Psoas muscle (tissue), 8 donors: ENCODE results near the gene ITGB4. TPM values are rescaled to one million over a fixed set of nuclear protein-coding genes. Genes with fewer than 3 reads are reported as not detected.
A peak's percentile ranks its signal among the peaks of the same experiment; 100 is the strongest.

Experiments
- ATAC-seq, 4 donors: fragments of 200-7000 bp; cut with Tn5 transposase; one replicate each; pipeline ENCODE4 v1.9.1; 2020; ENCODE audit warnings: moderate library complexity in 3 of 4, mild to moderate bottlenecking in 2 of 4
- DNase-seq, 2 donors: peaks; one replicate each; pipeline ENCODE4 v3.0.0-alpha.2; 2020
- H3K27ac ChIP-seq: fragments of 200-600 bp; one replicate; pipeline ENCODE4 v1.8.0; 2022
- H3K27me3 ChIP-seq, 3 donors: fragments of 200-600 bp in 1 of 3; one replicate each; pipeline versions ENCODE4 v1.6.1 to v1.8.0; 2013 to 2022; ENCODE audit warnings: low read length in 2 of 3, mild to moderate bottlenecking in 2 of 3, moderate library complexity in 1 of 3; ENCODE audit not compliant: insufficient read depth in 3 of 3
- H3K36me3 ChIP-seq, 2 donors: fragments of 200-600 bp in 1 of 2; one replicate each; pipeline versions ENCODE4 v1.6.1 to v1.8.0; 2013 to 2022; ENCODE audit warnings: low read depth in 1 of 2, mild to moderate bottlenecking in 1 of 2, moderate library complexity in 1 of 2; ENCODE audit not compliant: insufficient read depth in 1 of 2
- H3K4me1 ChIP-seq: fragments of 200-600 bp; one replicate; pipeline ENCODE4 v1.8.0; 2022
- H3K4me3 ChIP-seq: fragments of 200-600 bp; one replicate; pipeline ENCODE4 v1.8.0; 2022; ENCODE audit warnings: mild to moderate bottlenecking
- H3K9me3 ChIP-seq: fragments of 200-600 bp; one replicate; pipeline ENCODE4 v1.8.0; 2022
- WGBS, 3 donors: extraction: QIAGEN DNeasy Blood & Tissue Kit; methylation state at CpG; one replicate each; pipeline versions ENCODE4 v1.1.6 to v1.1.7; 2013; 5-methylcytosine and 5-hydroxymethylcytosine counted together
- intact Hi-C, 2 donors: fragments of 100-400 bp; cut with DNase I; formaldehyde crosslinking; loops; one replicate each; pipeline versions ENCODE4 v1.11.0 to v1.14.2; 2022
- polyA plus RNA-seq, 3 donors: library from polyadenylated mRNA; stranded (reverse); fragments of 200-250 nt; gene quantifications; one replicate each; pipeline ENCODE4 v1.2.3, GENCODE V29; 2013
- total RNA-seq, 4 donors: library from RNA; stranded (reverse); fragmentation: NEBNext Ultra II Directional in 2 of 4; extraction: Animal tissue kit (Norgen Biotek cat#: 25700) in 2 of 4; gene quantifications; one replicate each; pipeline versions ENCODE4 v1.2.1 to v1.2.4, GENCODE V29; 2021 to 2023
- TF ChIP-seq, protein P1 (sequence below): fragments of 200-600 bp; IDR thresholded peaks from one replicate; pipeline ENCODE4 v1.8.0; 2022; ENCODE audit warnings: antibody characterized with exemption
- donor health status: healthy with polysubstance abuse.
- donor health status: DM: no; HTN: no; CAD: no; lungs with moderate emphysema.
- donor health status: Bipolar disorder and iron deficiency.
- donor health status: healthy.
- donor health status: DM: yes; HTN: yes; CAD: no.
- donor health status: DM: no; HTN: no; CAD: no.
- donor health status: DM: no; HTN: no; CAD: no.
- donor health status: DM: yes; HTN: yes; CAD: no.

Gene ITGB4
- total and polyA plus RNA-seq, 7 donors = 1.3 to 5.7 (median 2.1) TPM

GRCh38 chr17:75684249-75684648 lies 37.0 kb upstream of the ITGB4 start:
- TF ChIP-seq, protein P1, sequence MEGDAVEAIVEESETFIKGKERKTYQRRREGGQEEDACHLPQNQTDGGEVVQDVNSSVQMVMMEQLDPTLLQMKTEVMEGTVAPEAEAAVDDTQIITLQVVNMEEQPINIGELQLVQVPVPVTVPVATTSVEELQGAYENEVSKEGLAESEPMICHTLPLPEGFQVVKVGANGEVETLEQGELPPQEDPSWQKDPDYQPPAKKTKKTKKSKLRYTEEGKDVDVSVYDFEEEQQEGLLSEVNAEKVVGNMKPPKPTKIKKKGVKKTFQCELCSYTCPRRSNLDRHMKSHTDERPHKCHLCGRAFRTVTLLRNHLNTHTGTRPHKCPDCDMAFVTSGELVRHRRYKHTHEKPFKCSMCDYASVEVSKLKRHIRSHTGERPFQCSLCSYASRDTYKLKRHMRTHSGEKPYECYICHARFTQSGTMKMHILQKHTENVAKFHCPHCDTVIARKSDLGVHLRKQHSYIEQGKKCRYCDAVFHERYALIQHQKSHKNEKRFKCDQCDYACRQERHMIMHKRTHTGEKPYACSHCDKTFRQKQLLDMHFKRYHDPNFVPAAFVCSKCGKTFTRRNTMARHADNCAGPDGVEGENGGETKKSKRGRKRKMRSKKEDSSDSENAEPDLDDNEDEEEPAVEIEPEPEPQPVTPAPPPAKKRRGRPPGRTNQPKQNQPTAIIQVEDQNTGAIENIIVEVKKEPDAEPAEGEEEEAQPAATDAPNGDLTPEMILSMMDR = no peak
- Histone ChIP-seq H3K27ac (no peak overlapping the region), H3K9me3 (no peaks in the 10 kb centered on the region), H3K36me3 (peaks cover 0 to 8% of the 10 kb centered on the region in 2 donors), H3K27me3 (no peaks in the 10 kb centered on the region), H3K4me1 (peaks cover 43% of the 10 kb centered on the region), H3K4me3 (no peak overlapping the region)
- intact Hi-C loops = no loop called here
- 94 to 97% (median 95%) methylated on average over 5 of the region's 5 CpGs for WGBS, 3 donors
- DNase-seq (no peak), ATAC-seq (peak in 1 of 4 donors; percentile 43)

DNA sequence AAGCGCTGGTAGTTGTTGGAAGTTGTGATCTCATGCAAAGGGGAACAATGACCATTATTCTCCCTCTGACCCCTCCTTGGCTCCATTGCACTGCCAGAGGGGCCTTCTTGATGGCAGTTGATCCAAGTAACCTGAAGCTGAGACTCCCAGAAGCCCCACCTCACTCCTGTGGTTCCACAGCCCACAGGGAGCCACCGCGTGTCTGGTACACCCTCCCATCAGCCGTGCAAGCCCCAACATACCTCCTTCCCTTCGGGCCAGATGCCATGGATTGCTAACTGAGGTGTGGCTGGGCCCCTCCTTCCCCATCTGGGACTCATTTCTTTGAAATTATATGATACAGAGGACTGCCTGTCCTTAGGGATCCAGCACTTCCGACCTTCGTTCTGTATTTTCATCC lies 36.3 kb upstream of the ITGB4 start:
- 60 to 77% (median 65%) methylated on average over 7 of the region's 7 CpGs for WGBS, 3 donors
- Histone ChIP-seq H3K27ac (peak overlapping the region; percentile 30), H3K27me3 (no peaks in the 10 kb centered on the region), H3K9me3 (no peaks in the 10 kb centered on the region), H3K36me3 (peaks cover 0 to 5% of the 10 kb centered on the region in 2 donors), H3K4me3 (no peak overlapping the region), H3K4me1 (peaks cover 47% of the 10 kb centered on the region)
- DNase-seq (no peak), ATAC-seq (peak in 2 of 4 donors; percentile 38 to 54)
- TF ChIP-seq, protein P1 = no peak
- intact Hi-C loops = no loop called here

DNA sequence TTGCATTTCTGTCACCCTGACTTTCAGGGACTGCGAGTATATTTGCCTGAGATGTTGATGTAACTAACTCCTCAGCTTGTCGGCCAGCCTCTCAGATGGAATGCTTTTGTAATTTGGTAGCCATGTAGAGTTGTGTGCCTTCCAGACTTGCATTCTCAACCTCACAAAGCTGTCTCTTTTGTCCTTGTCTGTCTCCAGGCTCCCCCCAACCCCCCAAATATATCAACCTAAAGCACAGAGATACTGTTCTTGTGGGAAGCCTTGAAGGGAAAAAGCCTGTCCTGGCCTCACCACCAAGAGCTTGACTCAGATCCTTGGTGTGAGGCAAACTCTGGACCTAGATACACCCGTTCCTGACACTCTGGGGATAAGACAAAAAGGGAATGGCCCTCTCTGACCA lies 35.8 kb upstream of the ITGB4 start:
- WGBS, 3 donors = 52 to 68% (median 54%) methylated on average over 3 of the region's 3 CpGs
- peaks cover 0 to 4% of the 10 kb centered on the region in 2 donors for H3K36me3 ChIP-seq
- H3K4me1 ChIP-seq = peaks cover 47% of the 10 kb centered on the region
- H3K27ac ChIP-seq = peak overlapping the region; percentile 30
- no peak for DNase-seq
- intact Hi-C loops = no loop called here
- no peaks in the 10 kb centered on the region for H3K27me3 ChIP-seq
- no peak overlapping the region for H3K4me3 ChIP-seq
- ATAC-seq = no peak
- TF ChIP-seq, protein P1 = no peak
- H3K9me3 ChIP-seq = no peaks in the 10 kb centered on the region

GRCh38 chr17:75688209-75688825 lies 32.9 kb upstream of the ITGB4 start:
- Histone ChIP-seq H3K36me3 (peaks cover 0 to 4% of the 10 kb centered on the region in 2 donors), H3K4me1 (peaks cover 58% of the 10 kb centered on the region), H3K27me3 (no peaks in the 10 kb centered on the region), H3K27ac (peak overlapping the region; percentile 46), H3K9me3 (no peaks in the 10 kb centered on the region), H3K4me3 (peak overlapping the region; percentile 18)
- WGBS, 3 donors = 43 to 60% (median 49%) methylated on average over 11 of the region's 11 CpGs
- no peak for DNase-seq
- intact Hi-C loops = no loop called here
- ATAC-seq = peak in 3 of 4 donors; percentile 14 to 45 (median 25)
- TF ChIP-seq, protein P1 = no peak

DNA sequence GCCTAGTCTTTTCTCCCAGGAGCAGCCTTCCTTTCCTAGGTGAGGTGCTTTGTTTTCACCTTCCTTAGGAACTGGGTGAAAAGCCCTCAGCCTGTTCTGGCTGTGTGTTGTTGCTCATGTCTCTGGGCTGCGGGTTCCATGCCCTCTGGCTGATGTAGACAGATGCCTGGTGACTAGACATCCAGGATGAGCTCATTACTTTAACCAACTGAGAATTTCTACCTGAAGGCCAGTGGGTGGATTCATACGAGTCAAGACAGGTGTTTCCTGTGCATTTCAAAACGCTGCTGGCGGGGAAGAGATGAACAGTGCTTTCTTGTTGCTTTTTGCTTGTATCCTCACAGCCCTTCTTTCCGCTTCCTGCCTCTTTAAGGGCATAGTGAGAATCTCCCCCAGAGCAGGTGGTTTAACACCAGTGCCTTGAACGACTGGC lies 31.8 kb upstream of the ITGB4 start:
- peak overlapping the region; percentile 9 for H3K27ac ChIP-seq

More for the DNA sequence above, 31.8 kb upstream of the ITGB4 start:
- 72 to 74% (median 73%) methylated on average over 6 of the region's 6 CpGs for WGBS, 3 donors
- TF ChIP-seq, protein P1 = no peak
- Histone ChIP-seq H3K4me1 (peaks cover 60% of the 10 kb centered on the region), H3K27me3 (no peaks in the 10 kb centered on the region), H3K4me3 (no peak overlapping the region), H3K9me3 (no peaks in the 10 kb centered on the region), H3K36me3 (peaks cover 0 to 4% of the 10 kb centered on the region in 2 donors)
- intact Hi-C loops = no loop called here
- no peak for DNase-seq
- ATAC-seq = no peak
